Upper lobe of left lung (tissue), 6 donors: ENCODE data around the gene PRDM4. TPM values are rescaled to one million over a fixed set of nuclear protein-coding genes. Genes with fewer than 3 reads are reported as not detected.
"Not testable (repeated sequence)": the region's sequence is repeated elsewhere in the genome, so short reads cannot be mapped to it uniquely, and the experiment has no call there.

ENCODE experiments used
- ATAC-seq, 2 donors: fragments of 200-7000 bp; cut with Tn5 transposase; one replicate each; pipeline ENCODE4 v1.9.1; 2022; ENCODE audit warnings: mild to moderate bottlenecking in 2 of 2, moderate library complexity in 2 of 2; ENCODE audit not compliant: low FRiP score in 2 of 2
- DNase-seq, 2 donors: peaks; one replicate each; pipeline ENCODE4 v3.0.0-alpha.2; 2019 to 2020
- H3K27ac ChIP-seq, 4 donors: fragments of 200-600 bp; sonication (generic); one replicate each; pipeline ENCODE4 v1.5.1; 2016 to 2019
- H3K27me3 ChIP-seq, 4 donors: fragments of 200-600 bp; sonication (generic); one replicate each; pipeline ENCODE4 v1.5.1; 2017 to 2019
- H3K36me3 ChIP-seq, 4 donors: fragments of 200-600 bp; sonication (generic); one replicate each; pipeline ENCODE4 v1.5.1; 2016 to 2019
- H3K4me1 ChIP-seq, 4 donors: fragments of 200-600 bp; sonication (generic); one replicate each; pipeline ENCODE4 v1.5.1; 2018 to 2019
- H3K4me3 ChIP-seq, 4 donors: fragments of 200-600 bp; sonication (generic); one replicate each; pipeline ENCODE4 v1.5.1; 2017 to 2019; ENCODE audit warnings: mild to moderate bottlenecking in 2 of 4, moderate library complexity in 1 of 4
- H3K9me3 ChIP-seq, 4 donors: fragments of 200-600 bp; sonication (generic); one replicate each; pipeline ENCODE4 v1.5.1; 2018 to 2019
- EP300 ChIP-seq, 4 donors: sonication (generic); formaldehyde crosslinking; IDR thresholded peaks; one replicate each; pipeline ENCODE4 v1.5.1; 2017; ENCODE audit warnings: antibody characterized with exemption in 4 of 4, control low read depth in 2 of 4
- POLR2A ChIP-seq, 4 donors: fragments of 450-650 bp; IDR thresholded peaks; one replicate each; pipeline ENCODE4 v1.5.1; 2016 to 2017; ENCODE audit warnings: antibody characterized with exemption in 4 of 4, mild to moderate bottlenecking in 2 of 4
- POLR2AphosphoS5 ChIP-seq, 2 donors: sonication (generic); formaldehyde crosslinking; IDR thresholded peaks; one replicate each; pipeline ENCODE4 v1.5.1; 2017; ENCODE audit warnings: antibody characterized with exemption in 2 of 2
- WGBS, 2 donors: methylation state at CpG; one replicate each; pipeline ENCODE4 v1.1.5; 2017 to 2018; 5-methylcytosine and 5-hydroxymethylcytosine counted together
- total RNA-seq, 6 donors: library from RNA; depleted of rRNA in 4 of 6; stranded (reverse); fragments of >200 nt in 4 of 6; gene quantifications; one replicate each; pipeline versions ENCODE4 v1.1.0 to v1.2.1, GENCODE V29; 2016 to 2021
- TF ChIP-seq, protein P1 (sequence below), 6 experiments: fragments of 450-650 bp in 4 of 6; fragments of 200-600 bp in 2 of 6; sonication (generic) in 2 of 6; IDR thresholded peaks; one replicate each; pipeline ENCODE4 v1.5.1; 2016 to 2019; ENCODE audit warnings: antibody characterized with exemption in 6 of 6
- donor health status: DM: no; HTN: no; CAD: no; lungs with moderate emphysema.
- donor health status: DM: no; HTN: yes; CAD: no; lungs with severe emphysema.

The PRDM4 gene
- total RNA-seq, 6 donors from 2014 or later = 23.5 to 40.2 (median 31.1) TPM

DNA sequence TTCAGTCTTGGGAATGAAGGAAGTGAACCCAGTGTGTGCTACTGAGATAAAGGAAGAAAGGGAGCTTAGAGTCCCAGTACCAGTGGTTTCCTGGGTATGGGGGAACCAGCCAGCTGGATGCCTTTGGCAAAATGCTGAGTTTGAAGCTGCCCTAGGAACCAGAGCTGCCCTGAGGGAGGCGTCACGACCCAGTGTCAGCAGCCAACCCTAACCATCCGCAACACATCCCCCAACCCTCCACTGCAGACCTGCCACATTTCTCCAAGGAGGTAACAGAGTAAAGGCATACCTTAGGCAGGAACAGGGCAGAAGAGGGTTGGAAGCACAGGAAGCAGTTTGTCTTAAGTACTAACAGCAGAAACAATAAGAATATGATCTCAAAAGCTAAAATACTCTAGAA lies 28.6 kb downstream of the PRDM4 start:
- ATAC-seq = no peak
- Histone ChIP-seq H3K27ac (no peak overlapping the region), H3K4me3 (no peak overlapping the region), H3K36me3 (peaks cover 16 to 48% (median 33%) of the 10 kb centered on the region in 4 donors), H3K4me1 (no peaks in the 10 kb centered on the region), H3K9me3 (no peaks in the 10 kb centered on the region), H3K27me3 (no peaks in the 10 kb centered on the region)
- no peak for DNase-seq
- TF ChIP-seq EP300 (IDR thresholded peaks at IDR 0.05) = no peak
- TF ChIP-seq, protein P1, sequence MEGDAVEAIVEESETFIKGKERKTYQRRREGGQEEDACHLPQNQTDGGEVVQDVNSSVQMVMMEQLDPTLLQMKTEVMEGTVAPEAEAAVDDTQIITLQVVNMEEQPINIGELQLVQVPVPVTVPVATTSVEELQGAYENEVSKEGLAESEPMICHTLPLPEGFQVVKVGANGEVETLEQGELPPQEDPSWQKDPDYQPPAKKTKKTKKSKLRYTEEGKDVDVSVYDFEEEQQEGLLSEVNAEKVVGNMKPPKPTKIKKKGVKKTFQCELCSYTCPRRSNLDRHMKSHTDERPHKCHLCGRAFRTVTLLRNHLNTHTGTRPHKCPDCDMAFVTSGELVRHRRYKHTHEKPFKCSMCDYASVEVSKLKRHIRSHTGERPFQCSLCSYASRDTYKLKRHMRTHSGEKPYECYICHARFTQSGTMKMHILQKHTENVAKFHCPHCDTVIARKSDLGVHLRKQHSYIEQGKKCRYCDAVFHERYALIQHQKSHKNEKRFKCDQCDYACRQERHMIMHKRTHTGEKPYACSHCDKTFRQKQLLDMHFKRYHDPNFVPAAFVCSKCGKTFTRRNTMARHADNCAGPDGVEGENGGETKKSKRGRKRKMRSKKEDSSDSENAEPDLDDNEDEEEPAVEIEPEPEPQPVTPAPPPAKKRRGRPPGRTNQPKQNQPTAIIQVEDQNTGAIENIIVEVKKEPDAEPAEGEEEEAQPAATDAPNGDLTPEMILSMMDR (IDR thresholded peaks at IDR 0.05) = no peak
- no peak for TF ChIP-seq POLR2AphosphoS5 (IDR thresholded peaks at IDR 0.05)
- no peak for TF ChIP-seq POLR2A (IDR thresholded peaks at IDR 0.05)
- WGBS, 2 donors = 70% methylated on average over 3 of the region's 3 CpGs; no CpG with 5 or more reads in 1 of the 2 donors

DNA sequence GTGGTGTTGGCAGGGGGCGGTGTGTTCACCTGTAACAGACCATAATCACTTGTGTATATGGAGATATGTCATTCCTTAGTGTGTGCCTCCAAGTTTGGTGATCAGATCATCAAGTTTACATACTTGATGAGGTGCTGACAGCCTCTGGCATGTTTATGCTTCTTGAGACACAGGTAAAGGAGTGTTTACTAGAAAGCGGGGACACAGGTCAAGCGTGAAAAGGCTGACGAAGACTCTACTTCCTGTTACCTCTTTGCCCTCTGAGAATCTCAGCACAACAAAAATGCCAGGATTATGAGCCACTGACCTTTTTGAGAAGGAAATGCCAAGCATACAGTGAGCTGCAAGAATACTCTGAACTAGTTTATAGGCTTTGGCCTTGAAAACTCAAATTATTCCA lies 29.6 kb downstream of the PRDM4 start:
- Histone ChIP-seq H3K27ac (no peak overlapping the region), H3K36me3 (peaks cover 16 to 38% (median 23%) of the 10 kb centered on the region in 4 donors), H3K9me3 (no peaks in the 10 kb centered on the region), H3K4me3 (no peak overlapping the region), H3K4me1 (no peaks in the 10 kb centered on the region), H3K27me3 (no peaks in the 10 kb centered on the region)
- DNase-seq = no peak
- no peak for ATAC-seq
- 82 to 85% methylated on average over 4 of the region's 4 CpGs for WGBS, 2 donors
- TF ChIP-seq POLR2AphosphoS5 (IDR thresholded peaks at IDR 0.05) = no peak
- TF ChIP-seq, protein P1 (IDR thresholded peaks at IDR 0.05) = no peak
- TF ChIP-seq POLR2A (IDR thresholded peaks at IDR 0.05) = no peak

DNA sequence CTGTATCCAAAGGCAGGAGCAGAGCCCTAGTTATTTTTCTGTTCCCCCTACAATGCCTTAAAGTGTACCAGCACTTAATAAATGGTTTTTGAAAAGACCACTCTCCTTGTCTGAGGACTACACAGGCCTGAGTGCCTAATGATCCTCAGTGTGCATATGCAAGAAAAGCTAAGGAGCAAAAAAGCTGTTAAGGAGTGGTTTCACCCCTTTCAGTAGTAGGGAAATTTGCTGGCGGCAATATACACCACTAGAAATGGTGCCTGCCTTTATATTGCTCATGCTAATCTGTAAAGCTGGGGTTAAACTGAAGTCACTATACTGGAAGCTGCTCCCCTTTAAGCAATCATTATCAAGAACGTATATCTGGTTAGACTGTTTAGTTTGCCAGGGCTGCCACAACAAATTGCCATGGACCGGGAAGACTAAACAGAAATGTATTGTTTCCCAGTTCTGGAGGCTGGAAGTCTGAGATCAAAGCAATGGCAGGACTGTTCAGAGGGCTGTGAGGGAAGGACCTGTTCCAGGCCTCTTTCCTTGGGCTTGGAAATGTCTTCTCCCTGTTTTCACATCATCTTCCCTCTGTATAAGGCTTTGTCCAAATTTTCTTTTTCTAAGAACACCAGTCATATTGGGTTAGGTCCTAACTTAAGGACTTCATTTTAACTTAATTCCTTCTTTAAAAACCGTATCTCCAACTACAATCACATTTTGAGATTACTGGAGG lies 30.2 kb downstream of the PRDM4 start:
- Histone ChIP-seq H3K4me3 (no peak overlapping the region), H3K9me3 (no peaks in the 10 kb centered on the region), H3K4me1 (no peaks in the 10 kb centered on the region), H3K36me3 (peaks cover 10 to 32% (median 18%) of the 10 kb centered on the region in 4 donors), H3K27ac (no peak overlapping the region), H3K27me3 (no peaks in the 10 kb centered on the region)
- no peak for TF ChIP-seq POLR2AphosphoS5 (IDR thresholded peaks at IDR 0.05)
- TF ChIP-seq POLR2A (IDR thresholded peaks at IDR 0.05) = no peak
- no peak for TF ChIP-seq EP300 (IDR thresholded peaks at IDR 0.05)
- TF ChIP-seq, protein P1 (IDR thresholded peaks at IDR 0.05) = no peak
- DNase-seq = no peak
- WGBS, 2 donors = 67 to 78% methylated on average over 4 of the region's 4 CpGs
- no peak for ATAC-seq

DNA sequence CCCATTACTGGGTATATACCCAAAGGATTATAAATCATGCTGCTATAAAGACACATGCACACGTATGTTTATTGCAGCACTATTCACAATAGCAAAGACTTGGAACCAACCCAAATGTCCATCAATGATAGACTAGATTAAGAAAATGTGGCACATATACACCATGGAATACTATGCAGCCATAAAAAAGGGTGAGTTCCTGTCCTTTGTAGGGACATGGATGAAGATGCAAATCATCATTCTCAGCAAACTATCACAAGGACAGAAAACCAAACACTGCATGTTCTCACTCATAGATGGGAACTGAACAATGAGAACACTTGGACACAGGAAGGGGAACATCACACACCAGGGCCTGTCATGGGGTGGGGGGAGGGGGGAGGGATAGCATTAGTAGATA lies 33.2 kb downstream of the PRDM4 start:
- H3K4me1 ChIP-seq, DNase-seq, H3K27me3 ChIP-seq, H3K27ac ChIP-seq, H3K36me3 ChIP-seq, ATAC-seq, H3K9me3 ChIP-seq, H3K4me3 ChIP-seq: not testable (repeated sequence)
- no CpG with 5 or more reads among the region's 1 CpG for WGBS, 2 donors

DNA sequence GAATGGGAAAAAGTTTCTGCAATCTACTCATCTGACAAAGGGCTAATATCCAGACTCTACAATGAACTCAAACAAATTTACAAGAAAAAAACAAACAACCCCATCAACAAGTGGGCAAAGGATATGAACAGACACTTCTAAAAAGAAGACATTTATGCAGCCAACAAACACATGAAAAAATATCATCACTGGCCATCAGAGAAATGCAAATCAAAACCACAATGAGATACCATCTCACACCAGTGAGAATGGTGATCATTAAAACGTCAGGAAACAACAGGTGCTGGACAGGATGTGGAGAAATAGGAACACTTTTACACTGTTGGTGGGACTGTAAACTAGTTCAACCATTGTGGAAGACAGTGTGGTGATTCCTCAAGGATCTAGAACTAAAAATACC lies 33.6 kb downstream of the PRDM4 start:
- 50 to 67% methylated on average over 1 of the region's 1 CpG for WGBS, 2 donors
- DNase-seq, H3K4me1 ChIP-seq, H3K27me3 ChIP-seq, H3K9me3 ChIP-seq, H3K27ac ChIP-seq, ATAC-seq, H3K36me3 ChIP-seq, H3K4me3 ChIP-seq: not testable (repeated sequence)

DNA sequence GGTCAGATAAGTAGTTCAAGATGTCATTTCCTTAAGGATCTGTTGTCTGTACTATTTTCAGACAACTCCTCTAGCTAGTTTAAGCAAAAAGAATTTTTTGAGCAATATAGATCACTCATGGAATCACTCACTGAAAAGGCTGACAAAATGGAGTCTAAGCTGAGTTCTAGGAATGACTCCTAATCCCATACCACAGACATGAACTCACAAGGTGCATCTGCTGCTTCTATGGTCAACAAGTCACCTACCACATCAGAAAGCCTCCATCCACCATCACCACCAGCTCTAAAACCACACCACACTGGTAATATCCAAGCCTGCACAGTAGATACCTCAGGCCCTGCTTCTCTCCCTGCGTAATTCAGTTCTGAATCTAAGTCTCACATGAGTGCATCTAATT lies 42.3 kb downstream of the PRDM4 start:
- H3K4me1 ChIP-seq = no peaks in the 10 kb centered on the region
- ATAC-seq (no peak), DNase-seq (no peak)
- H3K4me3 ChIP-seq = no peak overlapping the region
- WGBS, 2 donors = 90 to 100% methylated on average over 1 of the region's 1 CpG
- peaks cover 4 to 21% (median 14%) of the 10 kb centered on the region in 4 donors for H3K36me3 ChIP-seq
- no peak overlapping the region for H3K27ac ChIP-seq
- no peaks in the 10 kb centered on the region for H3K9me3 ChIP-seq
- TF ChIP-seq EP300 (IDR thresholded peaks at IDR 0.05) (no peak), POLR2A (IDR thresholded peaks at IDR 0.05) (no peak), POLR2AphosphoS5 (IDR thresholded peaks at IDR 0.05) (no peak)
- TF ChIP-seq, protein P1 (IDR thresholded peaks at IDR 0.05) = no peak
- H3K27me3 ChIP-seq = no peaks in the 10 kb centered on the region
